ENCODE results near the gene IER5L.

DNA sequence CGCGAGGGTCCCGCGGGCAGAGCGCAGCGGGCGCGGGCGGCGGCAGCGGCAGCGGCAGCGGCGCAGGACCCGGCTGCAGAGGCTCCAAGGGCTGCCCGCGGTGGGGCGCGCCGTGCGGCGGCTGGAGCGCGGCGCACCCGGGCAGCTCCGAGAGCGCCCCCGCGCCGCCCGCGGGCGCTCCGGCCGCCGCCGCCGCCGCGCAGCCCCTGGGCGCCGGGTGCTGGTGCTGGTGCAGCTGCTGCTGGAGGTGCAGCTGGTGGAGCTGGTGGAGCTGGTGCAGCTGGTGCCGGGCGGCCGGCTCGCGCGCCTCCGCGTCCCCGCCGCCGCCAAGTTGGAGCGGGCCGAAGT lies 644 bp downstream of the IER5L start:
- no peak for TF ChIP-seq RXRA (IDR thresholded peaks at IDR 0.05)
- TF ChIP-seq, protein P1, sequence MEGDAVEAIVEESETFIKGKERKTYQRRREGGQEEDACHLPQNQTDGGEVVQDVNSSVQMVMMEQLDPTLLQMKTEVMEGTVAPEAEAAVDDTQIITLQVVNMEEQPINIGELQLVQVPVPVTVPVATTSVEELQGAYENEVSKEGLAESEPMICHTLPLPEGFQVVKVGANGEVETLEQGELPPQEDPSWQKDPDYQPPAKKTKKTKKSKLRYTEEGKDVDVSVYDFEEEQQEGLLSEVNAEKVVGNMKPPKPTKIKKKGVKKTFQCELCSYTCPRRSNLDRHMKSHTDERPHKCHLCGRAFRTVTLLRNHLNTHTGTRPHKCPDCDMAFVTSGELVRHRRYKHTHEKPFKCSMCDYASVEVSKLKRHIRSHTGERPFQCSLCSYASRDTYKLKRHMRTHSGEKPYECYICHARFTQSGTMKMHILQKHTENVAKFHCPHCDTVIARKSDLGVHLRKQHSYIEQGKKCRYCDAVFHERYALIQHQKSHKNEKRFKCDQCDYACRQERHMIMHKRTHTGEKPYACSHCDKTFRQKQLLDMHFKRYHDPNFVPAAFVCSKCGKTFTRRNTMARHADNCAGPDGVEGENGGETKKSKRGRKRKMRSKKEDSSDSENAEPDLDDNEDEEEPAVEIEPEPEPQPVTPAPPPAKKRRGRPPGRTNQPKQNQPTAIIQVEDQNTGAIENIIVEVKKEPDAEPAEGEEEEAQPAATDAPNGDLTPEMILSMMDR (IDR thresholded peaks at IDR 0.05; ENCODE audit: low read depth, low read length, missing input control): no peak
- TF ChIP-seq, protein P2, sequence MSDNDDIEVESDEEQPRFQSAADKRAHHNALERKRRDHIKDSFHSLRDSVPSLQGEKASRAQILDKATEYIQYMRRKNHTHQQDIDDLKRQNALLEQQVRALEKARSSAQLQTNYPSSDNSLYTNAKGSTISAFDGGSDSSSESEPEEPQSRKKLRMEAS (IDR thresholded peaks at IDR 0.05): no peak
- TF ChIP-seq TAF1 (conservative IDR thresholded peaks at IDR 0.05): no peak
- TF ChIP-seq RAD21 (IDR thresholded peaks at IDR 0.05): no peak

All from liver (tissue), 3 donors.